ENCODE measurements around the gene PLEKHA3.

GRCh38 chr2:178514664-178515063 lies 34.4 kb downstream of the PLEKHA3 start:
- TF ChIP-seq CTCF (IDR thresholded peaks at IDR 0.05) (no peak), POLR2A (IDR thresholded peaks at IDR 0.05) (no peak)

Data from stomach (tissue), 4 donors.